Heart right ventricle (tissue), 16 donors: Measurements from ENCODE around the gene DGCR2. TPM values are rescaled to one million over a fixed set of nuclear protein-coding genes. Genes with fewer than 3 reads are reported as not detected.

Source experiments
- ATAC-seq, 8 donors: fragments of 200-7000 bp; cut with Tn5 transposase; one replicate each; pipeline ENCODE4 v1.9.1; 2020; ENCODE audit warnings: mild to moderate bottlenecking in 8 of 8, moderate library complexity in 8 of 8, moderate number of reproducible peaks in 1 of 8
- DNase-seq, 2 donors: peaks; one replicate each; pipeline ENCODE4 v3.0.0-alpha.2; 2020
- H3K27ac ChIP-seq, 10 donors: fragments of 200-600 bp; sonication (generic) in 2 of 10; one replicate each; pipeline versions ENCODE4 v1.5.0 to v1.8.0; 2020 to 2022; ENCODE audit warnings: mild to moderate bottlenecking in 3 of 10
- H3K27me3 ChIP-seq, 7 donors: fragments of 200-600 bp; one replicate each; pipeline ENCODE4 v1.8.0; 2021 to 2022; ENCODE audit warnings: mild to moderate bottlenecking in 2 of 7
- H3K36me3 ChIP-seq, 9 donors: fragments of 200-600 bp; sonication (generic) in 1 of 9; one replicate each; pipeline versions ENCODE4 v1.5.0 to v1.8.0; 2020 to 2022; ENCODE audit warnings: mild to moderate bottlenecking in 2 of 9
- H3K4me1 ChIP-seq, 9 donors: fragments of 200-600 bp; sonication (generic) in 1 of 9; one replicate each; pipeline versions ENCODE4 v1.5.0 to v1.8.0; 2020 to 2022; ENCODE audit warnings: mild to moderate bottlenecking in 4 of 9
- H3K4me3 ChIP-seq, 10 donors: fragments of 200-600 bp; sonication (generic) in 2 of 10; one replicate each; pipeline versions ENCODE4 v1.5.0 to v1.8.0; 2020 to 2022; ENCODE audit warnings: mild to moderate bottlenecking in 7 of 10, moderate library complexity in 2 of 10
- H3K9me3 ChIP-seq, 11 donors: fragments of 200-600 bp in 10 of 11; sonication (generic) in 2 of 11; one replicate each; pipeline versions ENCODE4 v1.5.0 to v1.8.0; 2013 to 2022; ENCODE audit warnings: mild to moderate bottlenecking in 2 of 11, control low read depth in 1 of 11, moderate library complexity in 1 of 11
- WGBS, 2 donors: extraction: QIAGEN DNeasy Blood & Tissue Kit; methylation state at CpG; one replicate each; pipeline ENCODE4 v1.1.7; 2013; ENCODE audit warnings: inconsistent platforms in 1 of 2; 5-methylcytosine and 5-hydroxymethylcytosine counted together
- intact Hi-C, 10 donors: fragments of 100-400 bp; cut with DNase I; formaldehyde crosslinking; loops; one replicate each; pipeline versions ENCODE4 v1.11.1 to v1.14.2; 2022
- polyA plus RNA-seq, 2 donors: library from polyadenylated mRNA; stranded (reverse); fragments of 200-250 nt; gene quantifications; one replicate each; pipeline ENCODE4 v1.2.3, GENCODE V29; 2013
- total RNA-seq, 10 donors: library from RNA; stranded (reverse); fragmentation: NEBNext Ultra II Directional in 3 of 10; extraction: Animal tissue kit (Norgen Biotek cat#: 25700) in 3 of 10; gene quantifications; one replicate each; pipeline versions ENCODE4 v1.2.1 to v1.2.4, GENCODE V29; 2021 to 2023
- TF ChIP-seq, protein P1 (sequence below), 9 donors: fragments of 200-600 bp; sonication (generic) in 2 of 9; IDR thresholded peaks; one replicate each; pipeline versions ENCODE4 v1.5.0 to v1.8.0; 2021 to 2022; ENCODE audit warnings: antibody characterized with exemption in 9 of 9, mild to moderate bottlenecking in 5 of 9, moderate library complexity in 1 of 9
- donor health status: Arrhythmogenic right ventricular cardiomyopathy.
- donor health status: ischemic (EF 13 %, LVEDD 7.1; RV severe dilation, severe dysfunction).
- donor health status: healthy with polysubstance abuse.
- donor health status: DM: no; HTN: yes; CAD: no.
- donor health status: DM: no; HTN: no; CAD: no.
- donor health status: ischemic (EF 25% LVEDD 6.9; RV normal size, moderate dysfunction).
- donor health status: ischemic (EF 25% LVEDD 5.7; RV mildly dilated, moderate dysfunction).
- donor health status: healthy.
- donor health status: DM: yes; HTN: yes; CAD: no.
- donor health status: Ischemic cardiomyopathy.
- donor health status: ischemic (EF 35%, LVEDD 5.7; RV mildly dilated, moderate dysfunction).
- donor health status: nonischemic (EF 11% LVEDD 7.7; RV severe dilation, severe dysfunction).
- donor health status: DM: yes; HTN: yes; CAD: no.
- donor health status: PGD.
- donor health status: ischemic (EF 29% LVEDD 5.4; RV normal size, mild dysfunction).
- donor health status: nonischemic (EF 23%, LVEDD 6.1; RV moderate dilation, normal function).

DGCR2 gene
- total and polyA plus RNA-seq, 12 donors, result 17.0 to 58.0 (median 39.1) TPM

DNA sequence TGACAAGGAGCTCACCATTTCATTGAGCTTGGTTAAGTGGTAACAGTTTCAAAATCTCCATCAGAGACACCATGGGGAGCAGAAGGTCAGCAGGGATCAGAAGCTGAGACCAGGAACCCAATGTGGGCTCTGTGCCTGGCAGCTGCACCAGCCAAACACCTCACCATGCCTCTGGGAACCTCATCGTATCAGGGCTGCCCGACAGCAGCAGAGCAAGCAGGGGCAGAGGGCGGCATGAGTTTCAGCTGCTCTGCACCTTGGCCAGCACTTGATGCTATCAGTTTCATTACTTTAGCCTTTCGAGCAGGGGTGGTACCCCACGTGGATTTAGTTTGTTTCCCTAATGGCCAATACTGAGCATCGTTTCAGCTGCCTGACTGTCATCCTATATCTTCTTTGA, 77.8 kb downstream of the DGCR2 start:
- no peak overlapping the region for H3K4me3 ChIP-seq
- no peak overlapping the region for H3K27ac ChIP-seq
- H3K36me3 ChIP-seq, result peaks cover 6 to 100% (median 82%) of the 10 kb centered on the region in 9 donors
- no peaks in the 10 kb centered on the region for H3K27me3 ChIP-seq
- no peak for ATAC-seq
- H3K9me3 ChIP-seq, result no peaks in the 10 kb centered on the region
- DNase-seq, result no peak
- H3K4me1 ChIP-seq, result no peaks in the 10 kb centered on the region
- WGBS, 2 donors, result 82 to 93% methylated on average over 6 of the region's 6 CpGs
- intact Hi-C loops, result no loop called here
- TF ChIP-seq, protein P1, sequence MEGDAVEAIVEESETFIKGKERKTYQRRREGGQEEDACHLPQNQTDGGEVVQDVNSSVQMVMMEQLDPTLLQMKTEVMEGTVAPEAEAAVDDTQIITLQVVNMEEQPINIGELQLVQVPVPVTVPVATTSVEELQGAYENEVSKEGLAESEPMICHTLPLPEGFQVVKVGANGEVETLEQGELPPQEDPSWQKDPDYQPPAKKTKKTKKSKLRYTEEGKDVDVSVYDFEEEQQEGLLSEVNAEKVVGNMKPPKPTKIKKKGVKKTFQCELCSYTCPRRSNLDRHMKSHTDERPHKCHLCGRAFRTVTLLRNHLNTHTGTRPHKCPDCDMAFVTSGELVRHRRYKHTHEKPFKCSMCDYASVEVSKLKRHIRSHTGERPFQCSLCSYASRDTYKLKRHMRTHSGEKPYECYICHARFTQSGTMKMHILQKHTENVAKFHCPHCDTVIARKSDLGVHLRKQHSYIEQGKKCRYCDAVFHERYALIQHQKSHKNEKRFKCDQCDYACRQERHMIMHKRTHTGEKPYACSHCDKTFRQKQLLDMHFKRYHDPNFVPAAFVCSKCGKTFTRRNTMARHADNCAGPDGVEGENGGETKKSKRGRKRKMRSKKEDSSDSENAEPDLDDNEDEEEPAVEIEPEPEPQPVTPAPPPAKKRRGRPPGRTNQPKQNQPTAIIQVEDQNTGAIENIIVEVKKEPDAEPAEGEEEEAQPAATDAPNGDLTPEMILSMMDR (IDR thresholded peaks at IDR 0.05), result no peak

GRCh38 chr22:19043121-19044085, 78.8 kb downstream of the DGCR2 start:
- TF ChIP-seq, protein P1 (IDR thresholded peaks at IDR 0.05), result no peak
- WGBS, 2 donors, result 74 to 79% methylated on average over 14 of the region's 14 CpGs
- Histone ChIP-seq H3K4me1 (no peaks in the 10 kb centered on the region), H3K27me3 (no peaks in the 10 kb centered on the region), H3K4me3 (no peak overlapping the region), H3K36me3 (peaks cover 0 to 100% (median 81%) of the 10 kb centered on the region in 9 donors), H3K27ac (no peak overlapping the region), H3K9me3 (no peaks in the 10 kb centered on the region)
- DNase-seq (no peak), ATAC-seq (peak in 1 of 8 donors; percentile 26)
- intact Hi-C loops, result no loop called here

- Histone ChIP-seq H3K27ac (no peak overlapping the region), H3K4me1 (no peaks in the 10 kb centered on the region), H3K4me3 (no peak overlapping the region), H3K9me3 (no peaks in the 10 kb centered on the region), H3K36me3 (peaks cover 0 to 100% (median 74%) of the 10 kb centered on the region in 9 donors), H3K27me3 (no peaks in the 10 kb centered on the region)
- TF ChIP-seq, protein P1 (IDR thresholded peaks at IDR 0.05), result no peak
- WGBS, 2 donors, result 93 to 95% methylated on average over 22 of the region's 22 CpGs
- intact Hi-C loops, result no loop called here
- ATAC-seq (peak in 1 of 8 donors; percentile 13), DNase-seq (no peak)
Observed at GRCh38 chr22:19042285-19043120, 79.7 kb downstream of the DGCR2 start.

DNA sequence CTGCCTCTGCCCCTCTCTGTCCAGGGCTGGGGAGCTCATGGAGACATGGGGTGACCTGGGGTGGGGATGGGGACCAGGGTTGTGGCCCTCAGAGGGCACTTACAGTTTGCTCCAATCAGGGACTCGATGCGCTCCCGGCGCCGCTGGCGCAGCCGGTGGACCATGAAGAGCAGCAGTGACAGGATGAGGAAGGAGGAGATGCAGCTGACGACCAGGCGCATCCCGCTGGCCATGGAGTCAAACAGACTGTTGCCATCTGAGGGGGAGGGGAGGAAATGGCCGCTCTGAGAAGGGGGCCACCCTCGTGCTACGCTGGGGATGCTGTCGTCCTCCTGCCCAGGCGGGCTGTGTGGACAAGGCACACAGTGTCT, 80.5 kb downstream of the DGCR2 start:
- no peak for ATAC-seq
- no peaks in the 10 kb centered on the region for H3K9me3 ChIP-seq
- peaks cover 0 to 100% (median 66%) of the 10 kb centered on the region in 9 donors for H3K36me3 ChIP-seq
- 95% methylated on average over 15 of the region's 15 CpGs for WGBS, 2 donors
- DNase-seq, result no peak
- H3K27me3 ChIP-seq, result no peaks in the 10 kb centered on the region
- TF ChIP-seq, protein P1 (IDR thresholded peaks at IDR 0.05), result no peak
- intact Hi-C loops, result no loop called here
- no peak overlapping the region for H3K27ac ChIP-seq
- no peaks in the 10 kb centered on the region for H3K4me1 ChIP-seq
- no peak overlapping the region for H3K4me3 ChIP-seq
